Ovary (tissue), 9 donors: ENCODE data around the gene CPS1. TPM values are rescaled to one million over a fixed set of nuclear protein-coding genes. Genes with fewer than 3 reads are reported as not detected.

Experiments used
- DNase-seq, 5 donors: peaks; one replicate each; pipeline ENCODE4 v3.0.0-alpha.2; 2019 to 2020
- H3K27ac ChIP-seq, 2 donors: fragments of 200-600 bp; one replicate each; pipeline versions ENCODE4 v1.5.1 to v1.8.0; 2019 to 2022
- H3K27me3 ChIP-seq: fragments of 200-600 bp; one replicate; pipeline ENCODE4 v1.8.0; 2022
- H3K36me3 ChIP-seq: fragments of 200-600 bp; sonication (generic); one replicate; pipeline ENCODE4 v1.5.1; 2019
- H3K4me1 ChIP-seq: one replicate; pipeline ENCODE4 v1.8.1; 2013; ENCODE audit warnings: mild to moderate bottlenecking, moderate library complexity; ENCODE audit not compliant: insufficient read depth
- H3K4me3 ChIP-seq: fragments of 200-600 bp; sonication (generic); one replicate; pipeline ENCODE4 v1.5.1; 2017
- H3K9me3 ChIP-seq, 2 donors: fragments of 200-600 bp in 1 of 2; sonication (generic) in 1 of 2; one replicate each; pipeline versions ENCODE4 v1.5.1 to v1.8.1; 2013 to 2019; ENCODE audit warnings: mild to moderate bottlenecking in 1 of 2, moderate library complexity in 1 of 2
- CTCF ChIP-seq, 3 donors: fragments of 450-650 bp in 2 of 3; fragments of 200-600 bp in 1 of 3; IDR thresholded peaks; one replicate each; pipeline versions ENCODE4 v1.5.1 to v1.8.0; 2016 to 2022; ENCODE audit warnings: antibody characterized with exemption in 3 of 3, mild to moderate bottlenecking in 1 of 3
- EP300 ChIP-seq: sonication (generic); formaldehyde crosslinking; IDR thresholded peaks from one replicate; pipeline ENCODE4 v1.6.1; 2017; ENCODE audit warnings: antibody characterized with exemption
- POLR2A ChIP-seq: fragments of 450-650 bp; IDR thresholded peaks from one replicate; pipeline ENCODE4 v1.6.1; 2017; ENCODE audit warnings: antibody characterized with exemption, mild to moderate bottlenecking, moderate library complexity
- WGBS, 3 donors: extraction: QIAGEN DNeasy Blood & Tissue Kit in 1 of 3; methylation state at CpG; one replicate each; pipeline versions ENCODE4 v1.1.5 to v1.1.7; 2013 to 2017; 5-methylcytosine and 5-hydroxymethylcytosine counted together
- intact Hi-C, 4 donors: fragments of 100-400 bp; cut with DNase I; formaldehyde crosslinking; loops; one replicate each; pipeline versions ENCODE4 v1.11.0 to v1.15.1; 2022 to 2023
- polyA plus RNA-seq, 2 donors: library from polyadenylated mRNA; stranded (reverse); fragments of 200-250 nt in 1 of 2; fragments of 350-450 nt in 1 of 2; fragmentation: Illumina TruSeq in 1 of 2; extraction: RNeasy Lipid Tissue Mini Kit (QIAGEN cat#74804) in 1 of 2; gene quantifications; one replicate each; pipeline ENCODE4 v1.2.3, GENCODE V29; 2013 to 2014
- total RNA-seq, 7 donors: library from RNA; depleted of rRNA in 2 of 7; stranded (reverse); fragments of >200 nt in 2 of 7; fragmentation: NEBNext Ultra II Directional in 3 of 7; extraction: Animal tissue kit (Norgen Biotek cat#: 25700) in 3 of 7; gene quantifications; one replicate each; pipeline versions ENCODE4 v1.1.0 to v1.2.4, GENCODE V29; 2016 to 2023
- donor health status: DM: no; HTN: no; CAD: no; lungs with moderate emphysema.
- donor health status: DM: no; HTN: no; CAD: no.
- donor health status: Bipolar disorder and iron deficiency.
- donor health status: DM: yes; HTN: yes; CAD: no.
- donor health status: DM: no; HTN: no; CAD: no.
- donor health status: DM: yes; HTN: yes; CAD: no.

Gene CPS1
- total and polyA plus RNA-seq, 9 donors: 1.9 to 14.1 (median 7.0) TPM

DNA sequence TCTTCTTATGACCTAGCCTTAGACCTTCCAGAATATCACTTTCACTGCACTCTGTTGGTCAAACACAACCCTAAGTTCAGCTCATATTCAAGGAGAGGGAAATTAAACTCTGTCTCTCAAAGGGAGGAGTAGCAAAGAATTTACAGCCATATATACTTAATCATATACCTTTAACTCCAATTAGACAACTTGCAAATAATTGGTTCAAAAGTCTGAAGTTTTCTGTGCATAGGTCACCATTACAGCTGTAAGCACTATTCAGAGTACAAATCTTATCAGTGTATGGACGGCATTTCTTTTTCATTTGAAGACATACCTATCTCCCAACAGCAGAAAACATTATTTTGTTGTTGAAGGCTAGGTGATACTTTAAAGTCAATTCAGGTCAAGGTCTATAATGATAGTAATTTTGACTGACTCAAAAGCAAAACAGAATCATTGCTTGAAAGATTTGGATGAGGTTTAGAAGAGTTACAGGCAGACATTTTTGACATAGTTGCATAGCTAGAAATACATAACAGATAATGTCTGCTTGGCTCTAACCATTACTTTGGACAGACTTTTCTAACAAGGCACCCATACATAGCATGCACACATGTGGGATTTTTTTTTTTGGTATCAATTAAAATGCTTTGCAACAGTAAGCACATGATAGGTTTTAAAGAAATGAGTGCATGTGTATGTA lies 131.5 kb downstream of the CPS1 start:
- no peak for TF ChIP-seq EP300
- TF ChIP-seq CTCF (IDR thresholded peaks at IDR 0.05): no peak
- no peak for TF ChIP-seq POLR2A
- Histone ChIP-seq H3K27me3 (no peaks in the 10 kb centered on the region), H3K36me3 (no peaks in the 10 kb centered on the region), H3K4me3 (no peak overlapping the region), H3K4me1 (no peaks in the 10 kb centered on the region), H3K9me3 (no peaks in the 10 kb centered on the region), H3K27ac (no peak overlapping the region)
- WGBS, 3 donors: 28 to 34% (median 32%) methylated on average over 1 of the region's 1 CpG
- intact Hi-C loops: no loop called here
- DNase-seq: no peak

GRCh38 chr2:210707900-210708299 lies 151.5 kb downstream of the CPS1 start:
- H3K4me3 ChIP-seq: no peak overlapping the region
- H3K27me3 ChIP-seq: no peaks in the 10 kb centered on the region
- intact Hi-C loops: no loop called here
- no peaks in the 10 kb centered on the region for H3K4me1 ChIP-seq
- WGBS, 3 donors: 68 to 74% (median 71%) methylated on average over 2 of the region's 2 CpGs
- no peak for DNase-seq
- H3K27ac ChIP-seq: no peak overlapping the region
- no peaks in the 10 kb centered on the region for H3K36me3 ChIP-seq
- TF ChIP-seq POLR2A (no peak), CTCF (IDR thresholded peaks at IDR 0.05) (no peak), EP300 (no peak)
- no peaks in the 10 kb centered on the region for H3K9me3 ChIP-seq

GRCh38 chr2:210713122-210713521 lies 156.7 kb downstream of the CPS1 start:
- Histone ChIP-seq H3K9me3 (no peaks in the 10 kb centered on the region), H3K27me3 (no peaks in the 10 kb centered on the region), H3K36me3 (no peaks in the 10 kb centered on the region), H3K27ac (no peak overlapping the region), H3K4me1 (no peaks in the 10 kb centered on the region), H3K4me3 (no peak overlapping the region)
- no peak for DNase-seq
- TF ChIP-seq EP300: no peak
- no peak for TF ChIP-seq POLR2A
- no peak for TF ChIP-seq CTCF (IDR thresholded peaks at IDR 0.05)
- WGBS, 3 donors: 44 to 61% (median 46%) methylated on average over 2 of the region's 2 CpGs
- intact Hi-C loops: no loop called here

GRCh38 chr2:210715560-210716082 lies 159.2 kb downstream of the CPS1 start:
- Histone ChIP-seq H3K27me3 (no peaks in the 10 kb centered on the region), H3K9me3 (no peaks in the 10 kb centered on the region), H3K36me3 (no peaks in the 10 kb centered on the region), H3K4me1 (no peaks in the 10 kb centered on the region), H3K27ac (no peak overlapping the region), H3K4me3 (no peak overlapping the region)
- intact Hi-C loops: no loop called here
- TF ChIP-seq POLR2A (no peak), CTCF (IDR thresholded peaks at IDR 0.05) (no peak), EP300 (no peak)
- WGBS, 3 donors: 66 to 78% (median 69%) methylated on average over 5 of the region's 5 CpGs
- DNase-seq: no peak
